ENCODE data around the gene TNF. TPM values are rescaled to one million over a fixed set of nuclear protein-coding genes. Genes with fewer than 3 reads are reported as not detected.
A peak's percentile ranks its signal among the peaks of the same experiment; 100 is the strongest.

TNF gene
- total and polyA plus RNA-seq, 2 of the 13 experiments (the other 11 are each of a cell fraction or from before 2014, with no cell fraction given), result not detected

DNA sequence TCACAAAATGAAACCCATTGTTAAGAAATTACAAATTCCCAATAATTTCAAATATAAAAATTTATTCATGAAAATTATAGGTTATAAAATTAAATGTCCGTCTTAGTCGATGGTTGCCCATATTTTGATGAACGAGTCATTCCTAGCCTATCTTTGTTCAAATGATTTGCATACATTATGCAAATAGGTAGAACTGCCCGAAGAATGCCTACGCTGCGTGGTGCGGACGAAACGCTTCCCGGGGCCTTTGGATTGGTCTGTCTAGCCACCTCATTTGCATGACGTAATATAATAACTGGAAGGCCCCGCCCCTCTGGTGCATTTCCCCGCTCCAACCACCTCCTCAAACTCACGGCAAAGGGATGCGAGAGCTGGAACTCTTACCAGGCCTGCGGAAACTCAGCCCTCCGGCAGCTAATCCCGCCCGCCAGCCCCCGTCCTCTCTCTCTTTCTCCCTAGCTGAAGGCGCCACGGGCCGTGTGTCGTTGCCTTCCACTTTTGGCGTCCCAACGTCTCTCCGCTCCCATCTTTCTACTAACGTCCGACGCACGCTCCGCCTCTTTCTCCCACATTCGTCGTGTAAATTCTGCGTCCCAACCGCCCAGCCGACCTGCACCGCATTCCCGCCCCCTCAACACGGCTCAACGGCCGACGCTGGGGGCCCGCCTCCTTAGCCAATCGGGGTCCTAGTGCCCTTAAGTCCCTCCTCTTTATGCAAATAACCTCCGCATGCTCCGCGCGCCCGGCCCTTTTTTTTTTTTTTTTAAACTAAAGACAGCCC lies 44.6 kb downstream of the TNF start (continued):
- TF ChIP-seq, protein P1, sequence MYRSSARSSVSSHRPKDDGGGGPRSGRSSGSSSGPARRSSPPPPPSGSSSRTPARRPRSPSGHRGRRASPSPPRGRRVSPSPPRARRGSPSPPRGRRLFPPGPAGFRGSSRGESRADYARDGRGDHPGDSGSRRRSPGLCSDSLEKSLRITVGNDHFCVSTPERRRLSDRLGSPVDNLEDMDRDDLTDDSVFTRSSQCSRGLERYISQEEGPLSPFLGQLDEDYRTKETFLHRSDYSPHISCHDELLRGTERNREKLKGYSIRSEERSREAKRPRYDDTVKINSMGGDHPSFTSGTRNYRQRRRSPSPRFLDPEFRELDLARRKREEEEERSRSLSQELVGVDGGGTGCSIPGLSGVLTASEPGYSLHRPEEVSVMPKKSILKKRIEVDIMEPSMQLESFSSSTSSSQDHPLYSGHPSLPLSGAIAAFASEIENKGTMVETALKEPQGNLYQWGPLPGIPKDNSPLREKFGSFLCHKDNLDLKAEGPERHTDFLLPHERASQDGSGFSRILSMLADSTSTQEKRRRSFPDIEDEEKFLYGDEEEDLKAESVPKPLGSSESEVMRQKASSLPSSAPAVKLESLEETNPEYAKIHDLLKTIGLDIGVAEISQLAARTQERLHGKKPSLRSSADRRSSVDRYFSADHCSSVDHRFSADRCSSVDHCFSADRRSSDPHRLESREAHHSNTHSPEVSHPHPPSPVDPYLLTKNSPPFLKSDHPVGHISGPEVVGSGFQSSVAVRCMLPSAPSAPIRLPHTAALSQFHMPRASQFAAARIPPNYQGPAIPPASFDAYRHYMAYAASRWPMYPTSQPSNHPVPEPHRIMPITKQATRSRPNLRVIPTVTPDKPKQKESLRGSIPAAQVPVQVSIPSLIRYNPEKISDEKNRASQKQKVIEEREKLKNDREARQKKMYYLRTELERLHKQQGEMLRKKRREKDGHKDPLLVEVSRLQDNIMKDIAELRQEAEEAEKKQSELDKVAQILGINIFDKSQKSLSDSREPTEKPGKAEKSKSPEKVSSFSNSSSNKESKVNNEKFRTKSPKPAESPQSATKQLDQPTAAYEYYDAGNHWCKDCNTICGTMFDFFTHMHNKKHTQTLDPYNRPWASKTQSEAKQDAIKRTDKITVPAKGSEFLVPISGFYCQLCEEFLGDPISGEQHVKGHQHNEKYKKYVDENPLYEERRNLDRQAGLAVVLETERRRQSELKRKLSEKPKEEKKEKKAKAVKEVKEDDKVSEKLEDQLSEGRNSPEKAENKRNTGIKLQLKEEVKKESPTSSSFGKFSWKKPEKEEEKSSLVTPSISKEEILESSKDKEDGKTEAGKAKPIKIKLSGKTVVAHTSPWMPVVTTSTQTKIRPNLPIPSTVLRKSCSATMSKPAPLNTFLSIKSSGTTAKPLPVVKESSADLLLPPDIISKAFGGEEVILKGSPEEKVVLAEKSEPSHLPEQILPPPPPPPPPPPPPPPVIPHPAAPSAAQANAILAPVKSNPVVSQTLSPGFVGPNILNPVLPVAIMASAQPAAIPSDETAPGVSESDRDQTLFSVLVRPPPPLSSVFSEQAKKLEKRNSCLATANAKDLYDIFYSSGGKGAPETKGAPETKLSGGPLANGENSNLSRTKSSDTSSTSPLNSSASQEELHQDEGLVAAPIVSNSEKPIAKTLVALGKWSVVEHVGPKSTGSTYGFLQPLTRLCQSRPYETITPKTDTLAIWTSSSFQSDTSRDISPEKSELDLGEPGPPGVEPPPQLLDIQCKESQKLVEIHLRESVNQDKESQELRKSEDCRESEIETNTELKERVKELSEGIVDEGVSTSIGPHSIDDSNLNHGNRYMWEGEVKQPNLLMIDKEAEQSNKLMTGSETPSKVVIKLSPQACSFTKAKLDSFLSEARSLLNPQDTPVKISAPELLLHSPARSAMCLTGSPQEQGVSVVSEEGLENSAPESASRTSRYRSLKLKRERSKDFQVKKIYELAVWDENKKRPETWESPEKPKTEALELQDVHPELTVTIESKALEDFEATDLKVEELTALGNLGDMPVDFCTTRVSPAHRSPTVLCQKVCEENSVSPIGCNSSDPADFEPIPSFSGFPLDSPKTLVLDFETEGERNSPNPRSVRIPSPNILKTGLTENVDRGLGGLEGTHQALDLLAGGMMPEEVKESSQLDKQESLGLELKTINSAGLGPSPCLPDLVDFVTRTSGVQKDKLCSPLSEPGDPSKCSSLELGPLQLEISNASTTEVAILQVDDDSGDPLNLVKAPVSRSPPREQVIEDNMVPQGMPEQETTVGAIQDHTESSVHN (CRISPR knock-in tag; IDR thresholded peaks at IDR 0.05), result 0 out of 2 replicates have a peak, but pooled peaks have one; percentile 85
- TF ChIP-seq, protein P2, sequence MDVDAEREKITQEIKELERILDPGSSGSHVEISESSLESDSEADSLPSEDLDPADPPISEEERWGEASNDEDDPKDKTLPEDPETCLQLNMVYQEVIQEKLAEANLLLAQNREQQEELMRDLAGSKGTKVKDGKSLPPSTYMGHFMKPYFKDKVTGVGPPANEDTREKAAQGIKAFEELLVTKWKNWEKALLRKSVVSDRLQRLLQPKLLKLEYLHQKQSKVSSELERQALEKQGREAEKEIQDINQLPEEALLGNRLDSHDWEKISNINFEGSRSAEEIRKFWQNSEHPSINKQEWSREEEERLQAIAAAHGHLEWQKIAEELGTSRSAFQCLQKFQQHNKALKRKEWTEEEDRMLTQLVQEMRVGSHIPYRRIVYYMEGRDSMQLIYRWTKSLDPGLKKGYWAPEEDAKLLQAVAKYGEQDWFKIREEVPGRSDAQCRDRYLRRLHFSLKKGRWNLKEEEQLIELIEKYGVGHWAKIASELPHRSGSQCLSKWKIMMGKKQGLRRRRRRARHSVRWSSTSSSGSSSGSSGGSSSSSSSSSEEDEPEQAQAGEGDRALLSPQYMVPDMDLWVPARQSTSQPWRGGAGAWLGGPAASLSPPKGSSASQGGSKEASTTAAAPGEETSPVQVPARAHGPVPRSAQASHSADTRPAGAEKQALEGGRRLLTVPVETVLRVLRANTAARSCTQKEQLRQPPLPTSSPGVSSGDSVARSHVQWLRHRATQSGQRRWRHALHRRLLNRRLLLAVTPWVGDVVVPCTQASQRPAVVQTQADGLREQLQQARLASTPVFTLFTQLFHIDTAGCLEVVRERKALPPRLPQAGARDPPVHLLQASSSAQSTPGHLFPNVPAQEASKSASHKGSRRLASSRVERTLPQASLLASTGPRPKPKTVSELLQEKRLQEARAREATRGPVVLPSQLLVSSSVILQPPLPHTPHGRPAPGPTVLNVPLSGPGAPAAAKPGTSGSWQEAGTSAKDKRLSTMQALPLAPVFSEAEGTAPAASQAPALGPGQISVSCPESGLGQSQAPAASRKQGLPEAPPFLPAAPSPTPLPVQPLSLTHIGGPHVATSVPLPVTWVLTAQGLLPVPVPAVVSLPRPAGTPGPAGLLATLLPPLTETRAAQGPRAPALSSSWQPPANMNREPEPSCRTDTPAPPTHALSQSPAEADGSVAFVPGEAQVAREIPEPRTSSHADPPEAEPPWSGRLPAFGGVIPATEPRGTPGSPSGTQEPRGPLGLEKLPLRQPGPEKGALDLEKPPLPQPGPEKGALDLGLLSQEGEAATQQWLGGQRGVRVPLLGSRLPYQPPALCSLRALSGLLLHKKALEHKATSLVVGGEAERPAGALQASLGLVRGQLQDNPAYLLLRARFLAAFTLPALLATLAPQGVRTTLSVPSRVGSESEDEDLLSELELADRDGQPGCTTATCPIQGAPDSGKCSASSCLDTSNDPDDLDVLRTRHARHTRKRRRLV (CRISPR knock-in tag; IDR thresholded peaks at IDR 0.05), result peak; percentile 99
- TF ChIP-seq, protein P3, sequence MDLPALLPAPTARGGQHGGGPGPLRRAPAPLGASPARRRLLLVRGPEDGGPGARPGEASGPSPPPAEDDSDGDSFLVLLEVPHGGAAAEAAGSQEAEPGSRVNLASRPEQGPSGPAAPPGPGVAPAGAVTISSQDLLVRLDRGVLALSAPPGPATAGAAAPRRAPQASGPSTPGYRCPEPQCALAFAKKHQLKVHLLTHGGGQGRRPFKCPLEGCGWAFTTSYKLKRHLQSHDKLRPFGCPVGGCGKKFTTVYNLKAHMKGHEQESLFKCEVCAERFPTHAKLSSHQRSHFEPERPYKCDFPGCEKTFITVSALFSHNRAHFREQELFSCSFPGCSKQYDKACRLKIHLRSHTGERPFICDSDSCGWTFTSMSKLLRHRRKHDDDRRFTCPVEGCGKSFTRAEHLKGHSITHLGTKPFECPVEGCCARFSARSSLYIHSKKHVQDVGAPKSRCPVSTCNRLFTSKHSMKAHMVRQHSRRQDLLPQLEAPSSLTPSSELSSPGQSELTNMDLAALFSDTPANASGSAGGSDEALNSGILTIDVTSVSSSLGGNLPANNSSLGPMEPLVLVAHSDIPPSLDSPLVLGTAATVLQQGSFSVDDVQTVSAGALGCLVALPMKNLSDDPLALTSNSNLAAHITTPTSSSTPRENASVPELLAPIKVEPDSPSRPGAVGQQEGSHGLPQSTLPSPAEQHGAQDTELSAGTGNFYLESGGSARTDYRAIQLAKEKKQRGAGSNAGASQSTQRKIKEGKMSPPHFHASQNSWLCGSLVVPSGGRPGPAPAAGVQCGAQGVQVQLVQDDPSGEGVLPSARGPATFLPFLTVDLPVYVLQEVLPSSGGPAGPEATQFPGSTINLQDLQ (CRISPR knock-in tag; IDR thresholded peaks at IDR 0.05), result no peak
- TF ChIP-seq, protein P4, sequence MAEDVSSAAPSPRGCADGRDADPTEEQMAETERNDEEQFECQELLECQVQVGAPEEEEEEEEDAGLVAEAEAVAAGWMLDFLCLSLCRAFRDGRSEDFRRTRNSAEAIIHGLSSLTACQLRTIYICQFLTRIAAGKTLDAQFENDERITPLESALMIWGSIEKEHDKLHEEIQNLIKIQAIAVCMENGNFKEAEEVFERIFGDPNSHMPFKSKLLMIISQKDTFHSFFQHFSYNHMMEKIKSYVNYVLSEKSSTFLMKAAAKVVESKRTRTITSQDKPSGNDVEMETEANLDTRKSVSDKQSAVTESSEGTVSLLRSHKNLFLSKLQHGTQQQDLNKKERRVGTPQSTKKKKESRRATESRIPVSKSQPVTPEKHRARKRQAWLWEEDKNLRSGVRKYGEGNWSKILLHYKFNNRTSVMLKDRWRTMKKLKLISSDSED (CRISPR knock-in tag; IDR thresholded peaks at IDR 0.05), result no peak
- TF ChIP-seq ADNP (CRISPR knock-in tag; IDR thresholded peaks at IDR 0.05), result no peak
- TF ChIP-seq, protein P5, sequence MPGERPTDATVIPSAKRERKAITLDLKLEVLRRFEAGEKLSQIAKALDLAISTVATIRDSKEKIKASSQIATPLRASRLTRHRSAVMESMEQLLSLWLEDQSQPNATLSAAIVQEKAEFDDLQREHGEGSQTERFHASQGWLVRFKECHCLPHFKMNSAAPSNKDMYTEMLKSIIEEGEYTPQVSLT (CRISPR knock-in tag; IDR thresholded peaks at IDR 0.05; ENCODE audit: borderline replicate concordance, low read depth), result no peak
- TF ChIP-seq CHCHD3 (CRISPR knock-in tag; IDR thresholded peaks at IDR 0.05), result peak; percentile 35; the same call in 1 of the 2 replicates
- TF ChIP-seq ZNF761 (CRISPR knock-in tag; conservative IDR thresholded peaks at IDR 0.05), result 0 out of 2 replicates have a peak, but pooled peaks have one; percentile 19
- peak; percentile 88 for TF ChIP-seq TMF1 (CRISPR knock-in tag; IDR thresholded peaks at IDR 0.05; ENCODE audit: low read depth)
